Aorta (tissue), 5 donors: ENCODE measurements around the gene SCAF1. TPM values are rescaled to one million over a fixed set of nuclear protein-coding genes. Genes with fewer than 3 reads are reported as not detected.

Experiments
- ATAC-seq: fragments of 200-7000 bp; cut with Tn5 transposase; one replicate; pipeline ENCODE4 v1.9.1; 2022; ENCODE audit warnings: moderate library complexity; ENCODE audit not compliant: low FRiP score
- DNase-seq, 2 donors: peaks; one replicate each; pipeline ENCODE4 v3.0.0-alpha.2; 2020
- H3K27ac ChIP-seq, 2 donors: one replicate each; pipeline ENCODE4 v1.5.1; 2013; ENCODE audit warnings: low read length in 2 of 2, mild to moderate bottlenecking in 2 of 2, moderate library complexity in 2 of 2, control low read depth in 1 of 2, inconsistent platforms in 1 of 2, low read depth in 1 of 2
- H3K27me3 ChIP-seq, 2 donors: one replicate each; pipeline ENCODE4 v1.6.1; 2013; ENCODE audit warnings: control low read depth in 1 of 2, low read length in 1 of 2, mild to moderate bottlenecking in 1 of 2, moderate library complexity in 1 of 2; ENCODE audit not compliant: insufficient read depth in 2 of 2, control insufficient read depth in 1 of 2
- H3K36me3 ChIP-seq, 2 donors: one replicate each; pipeline ENCODE4 v1.6.1; 2013; ENCODE audit warnings: control low read depth in 1 of 2, low read length in 1 of 2, mild to moderate bottlenecking in 1 of 2; ENCODE audit not compliant: insufficient read depth in 2 of 2, control insufficient read depth in 1 of 2
- H3K4me1 ChIP-seq, 2 donors: one replicate each; pipeline ENCODE4 v1.6.1; 2013; ENCODE audit warnings: low read length in 2 of 2, control low read depth in 1 of 2, mild to moderate bottlenecking in 1 of 2, moderate library complexity in 1 of 2; ENCODE audit not compliant: insufficient read depth in 2 of 2, control insufficient read depth in 1 of 2
- H3K4me3 ChIP-seq, 2 donors: one replicate each; pipeline ENCODE4 v1.5.1; 2013; ENCODE audit warnings: low read length in 2 of 2, control low read depth in 1 of 2, mild to moderate bottlenecking in 1 of 2
- H3K9me3 ChIP-seq: one replicate; pipeline ENCODE4 v1.6.1; 2013; ENCODE audit warnings: mild to moderate bottlenecking, low read length; ENCODE audit not compliant: control insufficient read depth
- WGBS, 2 donors: extraction: QIAGEN DNeasy Blood & Tissue Kit; methylation state at CpG; one replicate each; pipeline ENCODE4 v1.1.7; 2013; 5-methylcytosine and 5-hydroxymethylcytosine counted together
- intact Hi-C, 2 donors: fragments of 100-400 bp; cut with DNase I; formaldehyde crosslinking; loops; one replicate each; pipeline versions ENCODE4 v1.14.2 to v1.15.0; 2022
- polyA plus RNA-seq, 2 donors: library from polyadenylated mRNA; stranded (reverse); fragments of 200-250 nt; gene quantifications; one replicate each; pipeline ENCODE4 v1.2.3, GENCODE V29; 2013
- total RNA-seq, 2 donors: library from RNA; stranded (reverse); fragmentation: NEBNext Ultra II Directional; extraction: Animal tissue kit (Norgen Biotek cat#: 25700); gene quantifications; one replicate each; pipeline ENCODE4 v1.2.1, GENCODE V29; 2021
- donor health status: healthy with polysubstance abuse.
- donor health status: Bipolar disorder and iron deficiency.
- donor health status: DM: no; HTN: no; CAD: no.
- donor health status: DM: no; HTN: no; CAD: no.
- donor health status: DM: yes; HTN: yes; CAD: no.

SCAF1 gene
- total and polyA plus RNA-seq, 4 donors = 10.1 to 54.5 (median 36.0) TPM

DNA sequence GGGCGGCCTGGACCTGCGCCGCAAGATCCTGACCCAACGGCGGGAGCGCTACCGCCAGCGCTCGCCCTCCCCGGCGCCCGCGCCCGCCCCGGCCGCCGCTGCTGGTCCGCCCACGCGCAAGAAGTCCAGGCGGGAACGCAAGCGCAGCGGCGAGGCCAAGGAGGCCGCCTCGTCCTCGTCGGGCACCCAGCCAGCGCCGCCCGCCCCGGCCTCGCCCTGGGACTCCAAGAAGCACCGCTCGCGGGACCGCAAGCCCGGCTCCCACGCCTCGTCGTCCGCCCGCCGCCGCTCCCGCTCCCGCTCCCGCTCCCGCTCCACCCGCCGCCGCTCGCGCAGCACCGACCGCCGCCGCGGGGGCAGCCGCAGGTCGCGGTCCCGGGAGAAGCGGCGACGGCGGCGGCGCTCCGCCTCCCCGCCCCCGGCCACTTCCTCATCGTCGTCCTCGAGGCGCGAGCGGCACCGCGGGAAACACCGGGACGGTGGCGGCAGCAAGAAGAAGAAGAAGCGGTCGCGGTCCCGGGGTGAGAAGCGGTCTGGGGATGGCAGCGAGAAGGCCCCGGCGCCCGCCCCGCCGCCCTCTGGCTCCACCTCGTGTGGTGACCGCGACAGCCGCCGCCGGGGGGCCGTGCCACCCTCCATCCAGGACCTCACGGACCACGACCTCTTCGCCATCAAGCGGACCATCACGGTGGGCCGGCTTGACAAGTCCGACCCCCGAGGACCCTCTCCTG lies 10.0 kb downstream of the SCAF1 start:
- H3K4me1 ChIP-seq = no peaks in the 10 kb centered on the region
- DNase-seq = peak in 1 of 2 donors; percentile 75
- no peaks in the 10 kb centered on the region for H3K27me3 ChIP-seq
- no peaks in the 10 kb centered on the region for H3K9me3 ChIP-seq
- no peak overlapping the region for H3K27ac ChIP-seq
- no peak overlapping the region for H3K4me3 ChIP-seq
- no peaks in the 10 kb centered on the region for H3K36me3 ChIP-seq
- 94 to 96% methylated on average over 91 to 110 of the region's 110 CpGs for whole genome bisulfite sequencing, 2 donors
- intact Hi-C loops = no loop called here
- ATAC-seq = no peak

DNA sequence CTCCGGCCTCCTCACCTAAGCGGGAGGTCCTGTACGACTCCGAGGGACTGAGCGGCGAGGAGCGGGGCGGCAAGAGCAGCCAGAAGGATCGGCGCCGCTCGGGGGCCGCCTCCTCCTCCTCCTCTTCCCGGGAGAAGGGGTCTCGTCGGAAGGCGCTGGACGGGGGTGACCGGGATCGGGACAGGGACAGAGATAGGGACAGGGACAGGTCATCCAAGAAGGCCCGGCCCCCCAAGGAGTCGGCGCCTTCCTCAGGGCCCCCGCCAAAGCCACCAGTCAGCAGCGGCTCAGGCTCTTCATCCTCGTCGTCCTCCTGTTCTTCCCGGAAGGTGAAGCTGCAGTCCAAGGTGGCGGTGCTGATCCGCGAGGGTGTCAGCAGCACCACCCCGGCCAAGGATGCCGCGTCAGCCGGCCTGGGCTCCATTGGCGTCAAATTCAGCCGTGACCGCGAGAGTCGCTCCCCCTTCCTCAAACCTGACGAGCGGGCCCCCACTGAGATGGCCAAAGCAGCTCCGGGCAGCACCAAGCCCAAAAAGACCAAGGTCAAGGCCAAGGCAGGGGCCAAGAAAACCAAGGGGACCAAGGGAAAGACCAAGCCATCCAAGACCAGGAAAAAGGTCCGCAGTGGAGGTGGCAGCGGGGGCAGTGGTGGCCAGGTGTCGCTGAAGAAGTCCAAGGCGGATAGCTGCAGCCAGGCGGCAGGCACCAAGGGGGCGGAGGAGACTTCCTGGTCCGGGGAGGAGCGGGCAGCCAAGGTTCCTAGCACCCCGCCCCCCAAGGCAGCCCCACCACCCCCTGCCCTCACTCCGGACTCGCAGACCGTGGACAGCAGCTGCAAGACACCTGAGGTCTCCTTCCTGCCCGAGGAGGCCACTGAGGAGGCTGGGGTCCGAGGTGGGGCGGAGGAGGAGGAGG lies 10.8 kb downstream of the SCAF1 start:
- Histone ChIP-seq H3K9me3 (no peaks in the 10 kb centered on the region), H3K27me3 (no peaks in the 10 kb centered on the region), H3K4me1 (no peaks in the 10 kb centered on the region), H3K36me3 (no peaks in the 10 kb centered on the region), H3K27ac (no peak overlapping the region), H3K4me3 (no peak overlapping the region)
- intact Hi-C loops = no loop called here
- no peak for ATAC-seq
- 92% methylated on average over 52 to 58 of the region's 58 CpGs for WGBS, 2 donors
- DNase-seq = peak in 1 of 2 donors; percentile 70

DNA sequence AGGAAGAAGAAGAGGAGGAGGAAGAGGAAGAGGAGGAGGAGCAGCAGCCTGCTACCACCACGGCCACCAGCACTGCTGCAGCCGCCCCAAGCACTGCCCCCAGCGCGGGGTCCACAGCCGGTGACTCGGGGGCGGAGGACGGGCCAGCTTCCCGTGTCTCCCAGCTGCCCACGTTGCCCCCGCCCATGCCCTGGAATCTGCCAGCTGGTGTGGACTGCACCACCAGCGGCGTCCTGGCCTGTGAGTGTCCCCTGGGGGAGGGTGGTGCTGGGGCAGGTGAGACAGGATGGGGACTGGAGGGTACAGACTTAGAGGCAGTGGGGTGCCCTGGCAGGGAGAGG lies 11.4 kb downstream of the SCAF1 start:
- H3K36me3 ChIP-seq = no peaks in the 10 kb centered on the region
- 80 to 85% methylated on average over 13 of the region's 13 CpGs for WGBS, 2 donors

DNA sequence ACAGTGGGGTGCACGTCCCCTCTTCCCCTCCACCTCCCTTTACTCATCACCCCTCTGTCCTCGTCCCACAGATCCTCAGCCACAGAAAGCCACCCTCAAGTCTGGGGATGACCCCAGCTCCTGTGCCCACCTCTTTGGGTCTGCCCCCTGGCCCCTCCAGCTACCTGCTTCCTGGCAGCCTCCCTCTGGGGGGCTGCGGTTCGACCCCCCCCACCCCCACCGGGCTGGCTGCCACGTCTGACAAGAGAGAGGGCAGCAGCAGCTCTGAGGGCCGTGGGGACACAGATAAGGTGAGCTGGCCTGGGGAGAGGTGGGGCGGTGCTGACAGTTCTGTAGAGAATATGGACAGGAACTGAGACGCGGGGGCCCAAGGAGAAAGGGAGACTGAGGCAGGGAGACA lies 12.6 kb downstream of the SCAF1 start:
- no peak for ATAC-seq
- H3K36me3 ChIP-seq = peaks cover 0 to 2% of the 10 kb centered on the region in 2 donors

More for the DNA sequence above, 11.4 kb downstream of the SCAF1 start:
- H3K4me3 ChIP-seq = no peak overlapping the region
- no peaks in the 10 kb centered on the region for H3K27me3 ChIP-seq
- H3K4me1 ChIP-seq = no peaks in the 10 kb centered on the region
- DNase-seq (peak in 1 of 2 donors; percentile 70), ATAC-seq (no peak)
- H3K27ac ChIP-seq = no peak overlapping the region
- H3K9me3 ChIP-seq = no peaks in the 10 kb centered on the region
- intact Hi-C loops = no loop called here

DNA sequence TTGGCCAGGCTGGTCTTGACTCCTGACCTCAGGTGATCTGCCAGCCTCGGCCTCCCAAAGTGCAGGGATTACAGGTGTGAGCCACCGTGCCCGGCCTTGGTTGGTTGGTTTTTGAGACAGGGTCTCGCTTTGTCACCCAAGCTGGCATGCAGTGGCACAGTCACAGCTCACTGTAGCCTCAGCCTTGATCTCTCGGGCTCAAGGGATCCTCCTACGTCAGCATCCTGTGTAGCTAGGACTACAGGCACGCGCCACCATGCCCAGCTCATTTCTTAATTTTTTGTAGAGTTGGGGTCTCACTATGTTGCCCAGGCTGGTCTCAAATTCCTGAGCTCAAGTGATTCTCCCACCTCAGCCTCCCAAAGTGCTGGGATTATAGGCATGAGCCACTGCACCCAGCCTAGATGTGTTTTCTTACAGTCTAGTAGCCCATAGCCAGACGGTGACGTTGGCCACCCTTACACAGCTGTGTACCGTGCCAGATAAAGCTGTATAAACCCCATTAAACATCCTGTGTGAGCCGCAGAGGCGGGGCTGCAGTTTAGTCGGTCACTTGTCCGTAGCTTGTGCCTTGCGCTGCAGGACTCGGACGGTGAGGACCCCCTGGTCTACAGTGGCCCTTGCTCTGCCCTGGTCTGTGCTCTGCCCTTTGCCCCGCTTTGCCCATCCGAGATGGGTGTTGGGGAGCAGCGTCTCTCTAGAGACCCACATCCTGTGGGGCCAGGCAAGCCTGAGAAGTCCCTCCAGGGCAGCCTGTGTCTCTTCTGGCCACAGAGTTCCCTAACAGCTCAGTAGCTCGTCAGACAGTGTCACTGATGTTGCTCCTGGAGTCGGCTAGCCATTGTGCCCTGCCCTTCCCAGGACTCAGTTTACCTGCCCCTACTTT lies 13.8 kb downstream of the SCAF1 start:
- H3K36me3 ChIP-seq = peaks cover 0 to 2% of the 10 kb centered on the region in 2 donors

More for the DNA sequence above, 12.6 kb downstream of the SCAF1 start:
- DNase-seq = peak in 1 of 2 donors; percentile 67
- H3K27me3 ChIP-seq = no peaks in the 10 kb centered on the region
- no peak overlapping the region for H3K4me3 ChIP-seq
- H3K9me3 ChIP-seq = no peaks in the 10 kb centered on the region
- intact Hi-C loops = no loop called here
- no peaks in the 10 kb centered on the region for H3K4me1 ChIP-seq
- no peak overlapping the region for H3K27ac ChIP-seq
- 78 to 82% methylated on average over 10 of the region's 10 CpGs for WGBS, 2 donors

DNA sequence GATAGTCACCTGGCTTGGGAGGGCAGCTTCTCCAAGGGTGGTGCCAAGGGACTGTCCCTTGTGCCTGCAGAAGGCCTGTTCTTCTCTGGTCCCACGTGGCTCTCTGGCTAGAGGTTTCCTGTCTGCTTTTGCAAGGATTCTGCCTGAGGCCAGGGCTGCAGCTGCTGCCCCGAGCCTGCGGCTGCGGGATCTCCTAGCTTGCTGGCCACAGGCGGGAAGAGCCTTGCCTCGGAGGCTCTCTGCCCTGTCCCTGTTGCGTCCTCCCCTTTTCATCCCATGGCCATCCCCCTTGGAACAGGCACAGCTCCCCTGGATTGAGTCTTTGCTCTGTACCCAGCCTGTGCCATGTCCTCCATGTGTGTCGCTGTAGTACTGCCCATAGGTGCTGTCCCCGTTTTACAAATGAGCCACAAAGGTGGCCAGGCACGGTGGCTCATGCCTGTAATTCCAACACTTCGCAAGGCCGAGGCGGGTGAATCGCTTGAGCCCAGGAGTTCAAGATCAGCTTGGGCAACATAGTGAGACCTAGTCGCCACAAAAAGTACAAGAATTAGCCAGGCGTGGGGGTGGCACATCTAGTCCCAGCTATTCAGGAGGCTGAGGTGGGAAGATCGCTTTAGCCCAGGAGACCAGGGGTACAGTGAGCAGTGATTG lies 14.6 kb downstream of the SCAF1 start:
- 87 to 90% methylated on average over 17 of the region's 17 CpGs for WGBS, 2 donors
- Histone ChIP-seq H3K27ac (no peak overlapping the region), H3K4me3 (no peak overlapping the region), H3K36me3 (peaks cover 0 to 2% of the 10 kb centered on the region in 2 donors), H3K9me3 (no peaks in the 10 kb centered on the region), H3K4me1 (no peaks in the 10 kb centered on the region), H3K27me3 (no peaks in the 10 kb centered on the region)
- intact Hi-C loops = no loop called here
- ATAC-seq (no peak), DNase-seq (no peak)

More for the DNA sequence above, 13.8 kb downstream of the SCAF1 start:
- WGBS, 2 donors = 75 to 76% methylated on average over 23 of the region's 23 CpGs
- Histone ChIP-seq H3K9me3 (no peaks in the 10 kb centered on the region), H3K27ac (no peak overlapping the region), H3K27me3 (no peaks in the 10 kb centered on the region), H3K4me3 (no peak overlapping the region), H3K4me1 (no peaks in the 10 kb centered on the region)
- DNase-seq (no peak), ATAC-seq (no peak)
- intact Hi-C loops = no loop called here

DNA sequence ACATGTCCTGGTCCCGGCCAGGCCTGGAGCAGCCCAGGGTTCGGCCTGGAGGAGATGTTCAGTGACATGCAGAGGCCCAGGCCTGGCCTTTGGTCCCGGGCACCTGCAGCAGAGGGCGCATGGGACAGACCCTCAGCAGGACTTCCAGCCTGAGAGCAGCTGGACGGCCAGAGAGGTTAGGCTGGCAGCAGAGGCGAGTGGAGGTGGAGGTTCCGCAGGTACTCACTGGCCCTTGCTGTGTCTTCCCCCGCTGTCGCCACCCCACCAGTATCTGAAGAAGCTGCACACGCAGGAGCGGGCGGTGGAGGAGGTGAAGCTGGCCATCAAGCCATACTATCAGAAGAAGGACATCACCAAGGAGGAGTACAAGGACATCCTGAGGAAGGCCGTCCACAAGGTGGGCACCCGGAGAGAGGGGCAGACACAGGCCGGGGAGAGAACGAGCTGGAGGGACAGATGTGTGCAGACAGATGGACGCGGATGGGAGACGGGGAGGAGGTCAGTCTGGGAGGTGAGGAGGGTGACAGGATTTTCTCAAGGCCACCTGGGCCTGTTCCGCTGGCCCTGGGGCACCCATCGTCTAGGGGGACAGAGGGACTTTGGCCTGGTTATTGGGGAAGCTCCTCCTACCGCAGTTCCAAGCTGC lies 15.6 kb downstream of the SCAF1 start:
- no peak overlapping the region for H3K4me3 ChIP-seq
- H3K27ac ChIP-seq = no peak overlapping the region
- no peaks in the 10 kb centered on the region for H3K9me3 ChIP-seq
- WGBS, 2 donors = 86 to 88% methylated on average over 22 of the region's 22 CpGs
- DNase-seq = no peak
- H3K27me3 ChIP-seq = no peaks in the 10 kb centered on the region
- peaks cover 0 to 2% of the 10 kb centered on the region in 2 donors for H3K36me3 ChIP-seq
- no peaks in the 10 kb centered on the region for H3K4me1 ChIP-seq
- intact Hi-C loops = no loop called here
- ATAC-seq = no peak
